Right lobe of liver (tissue), 6 donors: ENCODE measurements around the gene TUBGCP2. TPM values are rescaled to one million over a fixed set of nuclear protein-coding genes. Genes with fewer than 3 reads are reported as not detected.

Experiments used
- ATAC-seq, 4 donors: fragments of 200-7000 bp; cut with Tn5 transposase; one replicate each; pipeline ENCODE4 v1.9.1; 2020; ENCODE audit warnings: mild to moderate bottlenecking in 4 of 4, moderate library complexity in 4 of 4
- DNase-seq, 3 donors: peaks; one replicate each; pipeline ENCODE4 v3.0.0-alpha.2; 2020
- H3K27ac ChIP-seq, 3 donors: fragments of 200-600 bp; one replicate each; pipeline ENCODE4 v1.8.0; 2022
- H3K27me3 ChIP-seq, 2 donors: fragments of 200-600 bp; one replicate each; pipeline ENCODE4 v1.8.0; 2022
- H3K36me3 ChIP-seq, 4 donors: fragments of 200-600 bp; sonication (generic) in 1 of 4; one replicate each; pipeline versions ENCODE4 v1.5.1 to v1.8.0; 2017 to 2022; ENCODE audit warnings: control low read depth in 1 of 4
- H3K4me1 ChIP-seq, 4 donors: fragments of 200-600 bp; sonication (generic) in 1 of 4; one replicate each; pipeline versions ENCODE4 v1.5.1 to v1.8.0; 2017 to 2022; ENCODE audit warnings: control low read depth in 1 of 4
- H3K4me3 ChIP-seq, 3 donors: fragments of 200-600 bp; one replicate each; pipeline ENCODE4 v1.8.0; 2022
- H3K9me3 ChIP-seq, 4 donors: fragments of 200-600 bp; sonication (generic) in 1 of 4; one replicate each; pipeline versions ENCODE4 v1.5.1 to v1.8.0; 2017 to 2022; ENCODE audit warnings: control low read depth in 1 of 4
- CTCF ChIP-seq, 4 donors: fragments of 200-600 bp in 3 of 4; fragments of 450-650 bp in 1 of 4; IDR thresholded peaks; one replicate each; pipeline versions ENCODE4 v1.5.1 to v1.8.0; 2016 to 2022; ENCODE audit warnings: antibody characterized with exemption in 4 of 4, mild to moderate bottlenecking in 2 of 4
- POLR2A ChIP-seq: fragments of 450-650 bp; IDR thresholded peaks from one replicate; pipeline ENCODE4 v1.6.1; 2017; ENCODE audit warnings: antibody characterized with exemption, mild to moderate bottlenecking
- WGBS: methylation state at CpG from one replicate; pipeline ENCODE4 v1.1.6; 2018; ENCODE audit warnings: low coverage, low lambda C conversion rate; ENCODE audit not compliant: insufficient coverage; ENCODE audit errors: missing lambda C conversion rate; 5-methylcytosine and 5-hydroxymethylcytosine counted together
- intact Hi-C, 2 donors: fragments of 100-400 bp; cut with DNase I; formaldehyde crosslinking; loops; one replicate each; pipeline versions ENCODE4 v1.11.2 to v1.14.1; 2022
- total RNA-seq, 6 experiments: library from RNA; depleted of rRNA in 2 of 6; stranded (reverse); fragments of >200 nt in 2 of 6; fragmentation: NEBNext Ultra II Directional in 3 of 6; extraction: Animal tissue kit (Norgen Biotek cat#: 25700) in 3 of 6; gene quantifications; one replicate each; pipeline versions ENCODE4 v1.1.0 to v1.2.4, GENCODE V29; 2016 to 2023
- donor health status: DM: no; HTN: yes; CAD: no.
- donor health status: DM: no; HTN: no; CAD: no.
- donor health status: DM: no; HTN: no; CAD: no.
- donor health status: DM: no; HTN: yes; CAD: no.
- donor health status: DM: no; HTN: yes; CAD: no.

The TUBGCP2 gene
- total RNA-seq, 6 experiments from 2014 or later, result 19.6 to 30.0 (median 25.6) TPM

- Histone ChIP-seq H3K4me1 (peaks cover 0 to 9% (median 0%) of the 10 kb centered on the region in 4 donors), H3K36me3 (no peaks in the 10 kb centered on the region), H3K4me3 (no peak overlapping the region), H3K27me3 (no peaks in the 10 kb centered on the region), H3K9me3 (no peaks in the 10 kb centered on the region), H3K27ac (no peak overlapping the region)
- 58% methylated on average over 5 of the region's 13 CpGs for WGBS
- DNase-seq (no peak), ATAC-seq (no peak)
- TF ChIP-seq POLR2A, result no peak
- TF ChIP-seq CTCF (IDR thresholded peaks at IDR 0.05), result no peak
- intact Hi-C loops, result no loop called here
Observed at GRCh38 chr10:133254421-133255120, 54.1 kb downstream of the TUBGCP2 start.

- Histone ChIP-seq H3K9me3 (no peaks in the 10 kb centered on the region), H3K27ac (no peak overlapping the region), H3K4me3 (no peak overlapping the region), H3K4me1 (peaks cover 0 to 9% (median 0%) of the 10 kb centered on the region in 4 donors), H3K36me3 (no peaks in the 10 kb centered on the region), H3K27me3 (no peaks in the 10 kb centered on the region)
- TF ChIP-seq CTCF (IDR thresholded peaks at IDR 0.05) (no peak), POLR2A (no peak)
- ATAC-seq (no peak), DNase-seq (no peak)
- intact Hi-C loops, result no loop called here
- 64% methylated on average over 17 of the region's 22 CpGs for WGBS
Observed at GRCh38 chr10:133253361-133253955, 55.2 kb downstream of the TUBGCP2 start.

- H3K4me3 ChIP-seq, result no peak overlapping the region
Observed at GRCh38 chr10:133252223-133252552, 56.5 kb downstream of the TUBGCP2 start.

GRCh38 chr10:133251388-133252222, 57.1 kb downstream of the TUBGCP2 start:
- Histone ChIP-seq H3K4me1 (no peaks in the 10 kb centered on the region), H3K27me3 (no peaks in the 10 kb centered on the region), H3K36me3 (no peaks in the 10 kb centered on the region), H3K4me3 (no peak overlapping the region), H3K9me3 (no peaks in the 10 kb centered on the region), H3K27ac (no peak overlapping the region)
- ATAC-seq, result no peak
- TF ChIP-seq CTCF (IDR thresholded peaks at IDR 0.05), result no peak
- no peak for TF ChIP-seq POLR2A
- DNase-seq, result no peak
- WGBS, result 80% methylated on average over 6 of the region's 28 CpGs
- intact Hi-C loops, result no loop called here

More at GRCh38 chr10:133252223-133252552, 56.5 kb downstream of the TUBGCP2 start:
- H3K9me3 ChIP-seq, result no peaks in the 10 kb centered on the region
- WGBS, result 53% methylated on average over 4 of the region's 12 CpGs
- no peak overlapping the region for H3K27ac ChIP-seq
- intact Hi-C loops, result no loop called here
- TF ChIP-seq CTCF (IDR thresholded peaks at IDR 0.05) (no peak), POLR2A (no peak)
- no peaks in the 10 kb centered on the region for H3K27me3 ChIP-seq
- DNase-seq (no peak), ATAC-seq (no peak)
- no peaks in the 10 kb centered on the region for H3K36me3 ChIP-seq
- peaks cover 0 to under 1% (median 0%) of the 10 kb centered on the region in 4 donors for H3K4me1 ChIP-seq
